Hepatocyte (in vitro differentiated cells): ENCODE measurements around the gene PPP1R27. TPM values are rescaled to one million over a fixed set of nuclear protein-coding genes. Genes with fewer than 3 reads are reported as not detected.

Experiments used
- DNase-seq: peaks from one replicate; pipeline ENCODE4 v3.0.0-alpha.2; 2016; ENCODE audit warnings: low spot score
- H2AFZ ChIP-seq: fragments of 200-600 bp; sonication (generic); 2 replicates; pipeline ENCODE4 v1.6.0; 2016; ENCODE audit warnings: antibody characterized with exemption, mild to moderate bottlenecking
- H3K27ac ChIP-seq: fragments of 200-600 bp; sonication (generic); 2 replicates; pipeline ENCODE4 v1.5.1; 2016; ENCODE audit warnings: mild to moderate bottlenecking
- H3K27me3 ChIP-seq: fragments of 200-600 bp; sonication (generic); 2 replicates; pipeline ENCODE4 v1.6.1; 2016
- H3K36me3 ChIP-seq: fragments of 200-600 bp; sonication (generic); replicated peaks from 2 replicates; pipeline ENCODE4 v1.5.1; 2016; ENCODE audit warnings: low read depth; ENCODE audit not compliant: insufficient read depth
- H3K4me1 ChIP-seq: fragments of 200-600 bp; sonication (generic); 2 replicates; pipeline ENCODE4 v1.5.1; 2016; ENCODE audit warnings: mild to moderate bottlenecking, moderate library complexity; ENCODE audit not compliant: insufficient read depth
- H3K4me2 ChIP-seq: fragments of 200-600 bp; sonication (generic); 2 replicates; pipeline ENCODE4 v1.6.0; 2016
- H3K4me3 ChIP-seq: fragments of 200-600 bp; sonication (generic); 2 replicates; pipeline ENCODE4 v1.5.1; 2016; ENCODE audit warnings: mild to moderate bottlenecking
- H3K79me2 ChIP-seq: fragments of 200-600 bp; sonication (generic); 2 replicates; pipeline ENCODE4 v1.6.0; 2017; ENCODE audit warnings: mild to moderate bottlenecking
- H3K9me2 ChIP-seq: fragments of 200-600 bp; sonication (generic); replicated peaks from 2 replicates; pipeline ENCODE4 v1.6.0; 2017; ENCODE audit warnings: mild to moderate bottlenecking; ENCODE audit not compliant: insufficient read depth
- H3K9me3 ChIP-seq: fragments of 200-600 bp; sonication (generic); 2 replicates; pipeline ENCODE4 v1.5.1; 2016; ENCODE audit warnings: low read depth, mild to moderate bottlenecking
- H4K20me1 ChIP-seq: fragments of 200-600 bp; sonication (generic); 2 replicates; pipeline ENCODE4 v1.6.0; 2016; ENCODE audit warnings: mild to moderate bottlenecking; ENCODE audit not compliant: insufficient read depth, poor library complexity, severe bottlenecking
- CTCF ChIP-seq: fragments of 200-600 bp; sonication (generic); IDR thresholded peaks from 2 replicates; pipeline ENCODE4 v1.5.1; 2016; ENCODE audit warnings: antibody characterized with exemption, mild to moderate bottlenecking; ENCODE audit not compliant: poor library complexity
- EZH2 ChIP-seq: fragments of 200-600 bp; sonication (generic); IDR thresholded peaks from 2 replicates; pipeline ENCODE4 v1.6.1; 2016; ENCODE audit warnings: antibody characterized with exemption, mild to moderate bottlenecking, borderline replicate concordance
- EZH2phosphoT487 ChIP-seq: fragments of 200-600 bp; sonication (generic); IDR thresholded peaks from one replicate; pipeline ENCODE4 v1.6.1; 2018; ENCODE audit warnings: antibody characterized with exemption, mild to moderate bottlenecking, low read depth, moderate library complexity; ENCODE audit not compliant: unreplicated experiment, severe bottlenecking
- WGBS: methylation state at CpG from one replicate; pipeline ENCODE4 v1.1.6; 2016; ENCODE audit warnings: low lambda C conversion rate; ENCODE audit errors: missing lambda C conversion rate; 5-methylcytosine and 5-hydroxymethylcytosine counted together
- polyA plus RNA-seq: library from polyadenylated mRNA; unstranded; fragments of >200 nt; fragmentation: Nextera tagmentation; extraction: Ambion mirVana; gene quantifications from 2 replicates; pipeline ENCODE4 v1.2.1, GENCODE V29; 2016
- total RNA-seq: library from RNA; depleted of rRNA; stranded (reverse); fragments of >200 nt; gene quantifications from 2 replicates; pipeline ENCODE4 v1.2.3, GENCODE V29; 2014

PPP1R27 gene
- total and polyA plus RNA-seq, 2 experiments from 2014 or later: 0.56 TPM; not detected in 1

- 80% methylated on average over 19 of the region's 28 CpGs for WGBS
- Histone ChIP-seq H4K20me1 (peaks cover 28% of the 10 kb centered on the region), H3K4me2 (peak overlapping the region; percentile 96), H3K9me3 (no peaks in the 10 kb centered on the region), H3K4me1 (peaks cover 52% of the 10 kb centered on the region), H3K27ac (peak overlapping the region; percentile 99), H2AFZ (no peak overlapping the region), H3K36me3 (no peaks in the 10 kb centered on the region), H3K4me3 (no peak overlapping the region), H3K9me2 (no peaks in the 10 kb centered on the region), H3K27me3 (no peaks in the 10 kb centered on the region), H3K79me2 (peaks cover 62% of the 10 kb centered on the region)
- TF ChIP-seq EZH2phosphoT487 (no peak), EZH2 (no peak), CTCF (no peak)
- no peak for DNase-seq
These were observed 33.3 kb upstream of the PPP1R27 start for GRCh38 chr17:81867991-81868673.

GRCh38 chr17:81867170-81867990 lies 32.5 kb upstream of the PPP1R27 start:
- TF ChIP-seq CTCF: no peak
- no peak for TF ChIP-seq EZH2
- TF ChIP-seq EZH2phosphoT487: no peak
- Histone ChIP-seq H3K4me3 (no peak overlapping the region), H2AFZ (no peak overlapping the region), H3K27me3 (no peaks in the 10 kb centered on the region), H3K27ac (peak overlapping the region; percentile 99), H3K9me2 (no peaks in the 10 kb centered on the region), H4K20me1 (peaks cover 28% of the 10 kb centered on the region), H3K4me2 (peak overlapping the region; percentile 96), H3K79me2 (peaks cover 62% of the 10 kb centered on the region), H3K9me3 (no peaks in the 10 kb centered on the region), H3K36me3 (no peaks in the 10 kb centered on the region), H3K4me1 (peaks cover 56% of the 10 kb centered on the region)
- DNase-seq: peak; percentile 69
- 58% methylated on average over 23 of the region's 23 CpGs for WGBS

GRCh38 chr17:81866440-81867169 lies 31.8 kb upstream of the PPP1R27 start:
- Histone ChIP-seq H3K36me3 (no peaks in the 10 kb centered on the region), H3K79me2 (peaks cover 62% of the 10 kb centered on the region), H3K9me2 (no peaks in the 10 kb centered on the region), H3K9me3 (no peaks in the 10 kb centered on the region), H3K4me1 (peaks cover 56% of the 10 kb centered on the region), H4K20me1 (peaks cover 28% of the 10 kb centered on the region), H2AFZ (no peak overlapping the region), H3K4me2 (peak overlapping the region; percentile 96), H3K27me3 (no peaks in the 10 kb centered on the region), H3K4me3 (no peak overlapping the region), H3K27ac (peak overlapping the region; percentile 99)
- no peak for DNase-seq
- TF ChIP-seq EZH2phosphoT487: no peak
- TF ChIP-seq CTCF: no peak
- TF ChIP-seq EZH2: no peak
- 90% methylated on average over 18 of the region's 18 CpGs for WGBS
